GM23338 (cell line): Measurements from ENCODE around the gene ATP6V0E2. TPM values are rescaled to one million over a fixed set of nuclear protein-coding genes. Genes with fewer than 3 reads are reported as not detected.

Source experiments
- ATAC-seq: fragments of 200-7000 bp; cut with Tn5 transposase; 3 replicates; pipeline ENCODE4 v1.9.1; 2020
- DNase-seq: peaks from one replicate; pipeline ENCODE4 v3.0.0-alpha.2; 2015; ENCODE audit warnings: low spot score
- H2AFZ ChIP-seq: fragments of 200-600 bp; sonication (generic); 2 replicates; pipeline ENCODE4 v1.8.0; 2016; ENCODE audit warnings: antibody characterized with exemption, mild to moderate bottlenecking, moderate library complexity
- H3F3A ChIP-seq: fragments of 200-600 bp; sonication (generic); replicated peaks from 2 replicates; pipeline ENCODE4 v1.8.0; 2017; ENCODE audit warnings: antibody characterized with exemption, mixed run types, low read depth
- H3K27ac ChIP-seq: fragments of 200-600 bp; sonication (generic); 2 replicates; pipeline ENCODE4 v1.6.1; 2016; ENCODE audit warnings: low read depth
- H3K27me3 ChIP-seq: fragments of 200-600 bp; sonication (generic); 2 replicates; pipeline ENCODE4 v1.8.0; 2016; ENCODE audit warnings: mild to moderate bottlenecking, mixed run types, moderate library complexity; ENCODE audit not compliant: insufficient read depth
- H3K36me3 ChIP-seq: fragments of 200-600 bp; sonication (generic); 2 replicates; pipeline ENCODE4 v1.8.0; 2016; ENCODE audit warnings: mild to moderate bottlenecking; ENCODE audit not compliant: insufficient read depth
- H3K4me1 ChIP-seq: fragments of 200-600 bp; sonication (generic); 2 replicates; pipeline ENCODE4 v1.8.0; 2016; ENCODE audit warnings: mild to moderate bottlenecking, moderate library complexity; ENCODE audit not compliant: insufficient read depth
- H3K4me2 ChIP-seq: fragments of 200-600 bp; sonication (generic); 2 replicates; pipeline ENCODE4 v1.7.1; 2017; ENCODE audit warnings: mixed run types
- H3K4me3 ChIP-seq: fragments of 200-600 bp; sonication (generic); 2 replicates; pipeline ENCODE4 v1.6.1; 2016; ENCODE audit warnings: mixed run types
- H3K79me2 ChIP-seq: fragments of 200-600 bp; sonication (generic); replicated peaks from 2 replicates; pipeline ENCODE4 v1.8.0; 2017; ENCODE audit warnings: mild to moderate bottlenecking; ENCODE audit not compliant: insufficient read depth
- H3K9me2 ChIP-seq: fragments of 200-600 bp; sonication (generic); 2 replicates; pipeline ENCODE4 v1.8.0; 2017; ENCODE audit not compliant: insufficient read depth
- H4K20me1 ChIP-seq: fragments of 200-600 bp; sonication (generic); replicated peaks from 2 replicates; pipeline ENCODE4 v1.8.0; 2017; ENCODE audit warnings: mild to moderate bottlenecking; ENCODE audit not compliant: insufficient read depth
- H3K27ac Mint-ChIP-seq: 2 replicates; pipeline ENCODE4 v1.8.0; 2020; ENCODE audit warnings: inconsistent platforms, mild to moderate bottlenecking, moderate library complexity, mixed read lengths
- H3K27me3 Mint-ChIP-seq: 3 replicates; pipeline ENCODE4 v1.8.0; 2022; ENCODE audit warnings: low read depth, mild to moderate bottlenecking, moderate library complexity, mixed read lengths, inconsistent platforms; ENCODE audit not compliant: insufficient read depth, poor library complexity
- H3K36me3 Mint-ChIP-seq: 3 replicates; pipeline ENCODE4 v1.8.0; 2021; ENCODE audit warnings: low read depth, mild to moderate bottlenecking, inconsistent platforms, moderate library complexity, mixed read lengths
- H3K4me1 Mint-ChIP-seq: 3 replicates; pipeline ENCODE4 v1.8.0; 2020; ENCODE audit warnings: mild to moderate bottlenecking, inconsistent platforms, mixed read lengths
- H3K4me3 Mint-ChIP-seq: 3 replicates; pipeline ENCODE4 v1.8.0; 2021; ENCODE audit warnings: moderate library complexity, mild to moderate bottlenecking, inconsistent platforms, mixed read lengths
- H3K9me3 Mint-ChIP-seq: 3 replicates; pipeline ENCODE4 v1.8.0; 2020; ENCODE audit warnings: moderate library complexity, mild to moderate bottlenecking, inconsistent platforms, mixed read lengths
- EZH2 ChIP-seq: fragments of 200-600 bp; sonication (generic); IDR thresholded peaks from one replicate; pipeline ENCODE4 v1.8.0; 2017; ENCODE audit warnings: antibody characterized with exemption, mild to moderate bottlenecking, low read depth; ENCODE audit not compliant: unreplicated experiment
- EZH2phosphoT487 ChIP-seq: fragments of 200-600 bp; sonication (generic); IDR thresholded peaks from one replicate; pipeline ENCODE4 v1.8.1; 2018; ENCODE audit warnings: antibody characterized with exemption; ENCODE audit not compliant: unreplicated experiment
- POLR2AphosphoS5 ChIP-seq: IDR thresholded peaks from 2 replicates; pipeline ENCODE4 v1.6.1; 2016; ENCODE audit warnings: antibody characterized with exemption, low read depth
- STAT1 ChIP-seq: IDR thresholded peaks from one replicate; pipeline ENCODE4 v1.6.1; 2016; ENCODE audit warnings: antibody characterized with exemption; ENCODE audit not compliant: unreplicated experiment
- ZNF114 ChIP-seq: fragments of 250-450 bp; sonication (Bioruptor Pico); IDR thresholded peaks from 2 replicates; pipeline ENCODE4 v1.5.0; 2020; ENCODE audit warnings: mild to moderate bottlenecking, moderate library complexity
- ZNF331 ChIP-seq: fragments of 250-450 bp; sonication (Bioruptor Pico); IDR thresholded peaks from 2 replicates; pipeline ENCODE4 v1.5.0; 2020; ENCODE audit warnings: low read depth, mild to moderate bottlenecking, moderate library complexity
- ZNF462 ChIP-seq: fragments of 250-450 bp; sonication (Bioruptor Pico); IDR thresholded peaks from 2 replicates; pipeline ENCODE4 v1.5.0; 2020; ENCODE audit warnings: mild to moderate bottlenecking, moderate library complexity
- polyA plus RNA-seq: library from polyadenylated mRNA; unstranded; fragments of >200 nt; fragmentation: Nextera tagmentation; extraction: Ambion mirVana; gene quantifications from 2 replicates; pipeline ENCODE4 v1.2.1, GENCODE V29; 2016
- total RNA-seq: library from RNA; depleted of rRNA; stranded (reverse); fragments of >200 nt; shearing (Covaris generic); gene quantifications from 2 replicates; pipeline ENCODE4 v1.2.3, GENCODE V29; 2014
- TF ChIP-seq, protein P1 (sequence below): IDR thresholded peaks from 2 replicates; pipeline ENCODE4 v1.6.1; 2016; ENCODE audit warnings: antibody characterized with exemption

ATP6V0E2 gene
- total and polyA plus RNA-seq, 2 experiments from 2014 or later = 15.6 to 34.7 TPM

DNA sequence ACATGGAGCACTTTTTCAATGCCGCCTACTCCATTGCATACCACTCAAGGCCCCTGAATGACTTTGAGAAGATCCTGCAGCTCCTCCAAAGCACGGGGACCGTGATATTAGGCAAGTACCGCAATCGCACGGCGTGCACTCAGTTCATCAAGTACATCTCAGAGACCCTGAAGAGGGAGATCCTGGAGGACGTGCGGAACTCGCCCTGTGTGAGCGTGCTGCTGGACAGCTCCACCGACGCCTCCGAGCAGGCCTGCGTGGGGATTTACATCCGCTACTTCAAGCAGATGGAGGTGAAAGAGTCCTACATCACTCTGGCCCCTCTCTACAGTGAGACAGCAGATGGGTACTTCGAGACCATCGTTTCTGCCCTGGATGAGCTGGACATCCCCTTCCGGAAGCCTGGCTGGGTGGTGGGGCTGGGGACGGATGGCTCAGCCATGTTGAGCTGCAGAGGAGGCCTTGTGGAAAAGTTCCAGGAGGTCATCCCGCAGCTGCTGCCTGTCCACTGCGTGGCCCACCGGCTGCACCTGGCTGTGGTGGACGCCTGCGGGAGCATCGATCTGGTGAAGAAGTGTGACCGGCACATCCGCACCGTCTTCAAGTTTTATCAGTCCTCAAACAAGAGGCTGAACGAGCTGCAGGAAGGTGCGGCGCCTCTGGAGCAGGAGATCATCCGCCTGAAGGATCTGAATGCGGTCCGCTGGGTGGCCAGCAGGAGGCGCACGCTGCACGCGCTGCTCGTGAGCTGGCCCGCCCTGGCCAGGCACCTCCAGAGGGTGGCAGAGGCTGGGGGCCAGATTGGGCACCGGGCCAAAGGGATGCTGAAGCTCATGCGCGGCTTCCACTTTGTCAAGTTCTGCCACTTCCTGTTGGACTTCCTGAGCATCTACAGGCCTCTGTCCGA, 12.7 kb upstream of the ATP6V0E2 start (continued):
- TF ChIP-seq EZH2 = no peak
- TF ChIP-seq, protein P1, sequence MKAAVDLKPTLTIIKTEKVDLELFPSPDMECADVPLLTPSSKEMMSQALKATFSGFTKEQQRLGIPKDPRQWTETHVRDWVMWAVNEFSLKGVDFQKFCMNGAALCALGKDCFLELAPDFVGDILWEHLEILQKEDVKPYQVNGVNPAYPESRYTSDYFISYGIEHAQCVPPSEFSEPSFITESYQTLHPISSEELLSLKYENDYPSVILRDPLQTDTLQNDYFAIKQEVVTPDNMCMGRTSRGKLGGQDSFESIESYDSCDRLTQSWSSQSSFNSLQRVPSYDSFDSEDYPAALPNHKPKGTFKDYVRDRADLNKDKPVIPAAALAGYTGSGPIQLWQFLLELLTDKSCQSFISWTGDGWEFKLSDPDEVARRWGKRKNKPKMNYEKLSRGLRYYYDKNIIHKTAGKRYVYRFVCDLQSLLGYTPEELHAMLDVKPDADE = no peak
- TF ChIP-seq STAT1 = no peak
- TF ChIP-seq ZNF114 (CRISPR knock-in tag) = no peak
- TF ChIP-seq POLR2AphosphoS5 = no peak

DNA sequence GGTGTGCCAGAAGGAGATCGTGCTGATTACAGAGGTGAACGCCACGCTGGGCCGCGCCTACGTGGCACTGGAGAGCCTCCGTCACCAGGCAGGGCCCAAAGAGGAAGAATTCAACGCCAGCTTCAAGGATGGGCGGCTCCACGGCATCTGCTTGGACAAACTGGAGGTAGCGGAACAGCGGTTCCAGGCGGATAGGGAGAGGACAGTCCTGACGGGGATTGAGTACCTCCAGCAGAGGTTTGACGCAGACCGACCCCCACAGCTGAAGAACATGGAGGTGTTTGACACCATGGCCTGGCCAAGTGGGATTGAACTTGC, 12.1 kb upstream of the ATP6V0E2 start:
- no peaks in the 10 kb centered on the region for H4K20me1 ChIP-seq
- H3K27ac Mint-ChIP-seq = no peak overlapping the region
- peaks cover 12% of the 10 kb centered on the region for H3K27me3 Mint-ChIP-seq
- H3K36me3 Mint-ChIP-seq = no peaks in the 10 kb centered on the region; the same call in 2 of the 3 replicates
- no peak for DNase-seq
- H3K79me2 ChIP-seq = no peaks in the 10 kb centered on the region
- no peak overlapping the region for H3K4me3 ChIP-seq
- H3K27me3 ChIP-seq = no peaks in the 10 kb centered on the region
- no peak overlapping the region for H3K4me3 Mint-ChIP-seq
- no peaks in the 10 kb centered on the region for H3K4me1 ChIP-seq
- H3K9me3 Mint-ChIP-seq = no peaks in the 10 kb centered on the region; the same call in 2 of the 3 replicates
- H3K27ac ChIP-seq = no peak overlapping the region
- no peaks in the 10 kb centered on the region for H3K9me2 ChIP-seq
- ATAC-seq = peak; percentile 7; the same call in 1 of the 3 replicates
- no peaks in the 10 kb centered on the region for H3K36me3 ChIP-seq
- no peak overlapping the region for H3K4me2 ChIP-seq
- no peak overlapping the region for H2AFZ ChIP-seq
- H3F3A ChIP-seq = no peaks in the 10 kb centered on the region
- TF ChIP-seq ZNF331 (CRISPR knock-in tag) = no peak
- peaks cover 5% of the 10 kb centered on the region for H3K4me1 Mint-ChIP-seq

GRCh38 chr7:149862156-149862555, 11.6 kb upstream of the ATP6V0E2 start:
- Histone ChIP-seq H2AFZ (no peak overlapping the region), H3K27me3 (no peaks in the 10 kb centered on the region), H3K27ac (no peak overlapping the region), H3K4me2 (no peak overlapping the region), H3K9me2 (no peaks in the 10 kb centered on the region), H4K20me1 (no peaks in the 10 kb centered on the region), H3K4me1 (no peaks in the 10 kb centered on the region), H3K4me3 (no peak overlapping the region), H3K79me2 (no peaks in the 10 kb centered on the region), H3K36me3 (no peaks in the 10 kb centered on the region), H3F3A (no peaks in the 10 kb centered on the region)
- H3K4me1 Mint-ChIP-seq = peaks cover 4% of the 10 kb centered on the region; the same call in 1 of the 3 replicates
- H3K27ac Mint-ChIP-seq = no peak overlapping the region
- no peak for DNase-seq
- H3K27me3 Mint-ChIP-seq = peaks cover 15% of the 10 kb centered on the region
- ATAC-seq = no peak
- no peaks in the 10 kb centered on the region; the same call in 2 of the 3 replicates for H3K36me3 Mint-ChIP-seq
- no peaks in the 10 kb centered on the region; the same call in 2 of the 3 replicates for H3K9me3 Mint-ChIP-seq
- H3K4me3 Mint-ChIP-seq = no peak overlapping the region
- TF ChIP-seq, protein P1 = no peak
- TF ChIP-seq STAT1 = no peak
- TF ChIP-seq EZH2phosphoT487 = no peak
- TF ChIP-seq EZH2 = no peak
- TF ChIP-seq ZNF462 (CRISPR knock-in tag) = no peak
